GM12878 (cell line): ENCODE results near the gene THEM4.

ENCODE experiments used
- CREB1 ChIP-seq: IDR thresholded peaks from 2 replicates; pipeline ENCODE4 v1.6.1; 2012; ENCODE audit warnings: low read depth, mild to moderate bottlenecking, inconsistent platforms
- PAX8 ChIP-seq: fragments of 450-650 bp; IDR thresholded peaks from 2 replicates; pipeline ENCODE4 v1.6.1; 2017; ENCODE audit warnings: mild to moderate bottlenecking, moderate library complexity
- RAD21 ChIP-seq: IDR thresholded peaks from 2 replicates; pipeline ENCODE4 v1.6.1; 2011; ENCODE audit warnings: mild to moderate bottlenecking, low read depth, low read length, moderate library complexity; ENCODE audit not compliant: insufficient read depth

DNA sequence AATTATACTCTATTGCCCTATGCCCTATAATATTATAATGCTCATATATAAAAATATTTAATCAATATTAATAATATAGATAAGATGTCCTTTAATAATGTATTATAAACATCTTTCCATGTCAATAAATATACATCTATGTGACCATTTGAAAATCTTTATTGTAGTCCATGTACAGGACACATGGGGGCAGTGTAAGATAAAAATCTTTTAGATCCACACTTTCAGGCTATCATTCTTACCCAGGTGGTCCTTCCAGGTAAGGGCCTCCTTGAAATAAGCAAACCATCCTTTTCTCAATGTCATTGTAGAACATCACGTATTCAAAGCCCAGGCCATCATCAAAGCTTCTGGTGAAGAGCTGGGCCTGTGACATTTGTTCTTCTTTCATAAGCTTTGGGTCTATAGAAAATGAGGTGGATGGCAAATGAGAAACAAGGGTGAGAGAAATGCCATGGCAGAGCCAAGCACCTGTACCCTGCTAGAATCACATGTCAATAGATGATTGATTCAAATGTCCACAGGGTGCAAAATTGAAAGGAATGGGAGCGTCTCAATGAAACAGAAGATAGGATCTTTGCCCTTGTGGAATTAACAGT lies 20.2 kb downstream of the THEM4 start:
- TF ChIP-seq PAX8 (no peak), CREB1 (no peak), RAD21 (peak; percentile 50)
